GM18907 (cell line): ENCODE results near the gene SFMBT1.

Experiments used
- ATAC-seq: cut with Tn5 transposase; IDR thresholded peaks from one replicate; pipeline ENCODE4 v1.9.1; 2021; ENCODE audit warnings: mild to moderate bottlenecking, moderate library complexity; ENCODE audit not compliant: unreplicated experiment

The SFMBT1 gene

DNA sequence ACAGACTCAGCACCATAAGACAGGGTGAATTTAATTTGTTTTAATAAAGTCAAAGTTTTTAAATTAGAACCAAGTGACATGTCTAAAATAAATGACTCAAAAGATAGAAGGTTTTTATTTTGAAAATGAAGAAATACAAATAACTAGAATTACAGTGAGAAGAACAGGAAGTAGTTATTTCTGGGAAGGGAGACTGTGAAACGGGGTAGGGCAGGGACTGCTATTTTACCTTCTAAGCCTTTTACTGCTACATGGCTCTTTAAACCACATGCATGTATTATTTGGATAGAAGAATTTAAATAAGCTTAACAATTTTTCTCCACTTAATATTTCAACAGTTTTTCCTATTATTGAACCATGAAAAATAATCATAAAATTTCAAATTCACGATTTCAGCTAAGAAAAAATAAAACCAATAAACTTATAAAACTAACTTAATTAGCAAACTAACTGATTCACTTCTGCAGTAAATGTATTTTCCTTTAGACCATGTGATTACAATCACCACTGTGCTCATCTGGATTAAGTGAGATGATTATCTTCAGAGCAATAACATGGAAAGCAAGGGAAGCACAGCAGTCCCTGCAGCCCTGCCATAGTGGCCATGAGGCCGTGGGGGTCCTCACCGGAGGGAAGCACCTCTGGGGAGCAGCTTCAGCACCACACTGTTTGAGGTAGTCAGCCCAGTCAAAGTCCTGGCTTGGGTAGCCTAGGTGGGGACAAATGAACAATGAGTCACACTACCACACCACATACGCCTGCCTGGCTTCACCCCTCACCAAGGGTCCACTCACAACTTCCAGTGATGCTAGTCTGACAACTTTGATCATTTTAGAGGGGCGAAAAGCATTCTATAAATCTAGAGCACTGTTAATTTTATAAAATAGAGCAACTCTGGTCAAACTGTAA is 120.2 kb downstream of the SFMBT1 start:
- ATAC-seq = no peak

- no peak for ATAC-seq
Measured at GRCh38 chr3:52923963-52924362, 121.9 kb downstream of the SFMBT1 start.

- ATAC-seq = no peak
Measured at GRCh38 chr3:52920841-52921240, 125.0 kb downstream of the SFMBT1 start.

DNA sequence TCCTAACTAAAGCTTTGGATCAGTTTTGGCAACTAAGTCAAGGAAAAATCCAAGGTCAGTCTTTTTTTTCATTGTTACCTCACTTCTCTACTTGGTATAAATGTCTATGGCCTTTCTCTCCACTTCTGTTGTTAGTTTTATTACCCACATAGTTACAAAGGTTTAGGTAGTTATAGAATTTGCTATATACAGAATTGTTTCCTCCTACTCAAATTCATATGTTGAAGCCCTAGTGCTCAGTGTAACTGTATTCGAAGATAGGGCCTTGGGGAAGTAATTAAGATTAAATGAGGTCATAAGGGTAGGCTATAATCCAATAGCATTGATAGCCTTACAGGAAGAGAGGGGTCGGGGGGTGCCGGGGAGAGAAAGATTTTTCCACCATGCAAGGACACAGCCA is 128.8 kb downstream of the SFMBT1 start:
- no peak for ATAC-seq

- ATAC-seq = no peak
Measured at GRCh38 chr3:52915294-52915693, 130.6 kb downstream of the SFMBT1 start.

DNA sequence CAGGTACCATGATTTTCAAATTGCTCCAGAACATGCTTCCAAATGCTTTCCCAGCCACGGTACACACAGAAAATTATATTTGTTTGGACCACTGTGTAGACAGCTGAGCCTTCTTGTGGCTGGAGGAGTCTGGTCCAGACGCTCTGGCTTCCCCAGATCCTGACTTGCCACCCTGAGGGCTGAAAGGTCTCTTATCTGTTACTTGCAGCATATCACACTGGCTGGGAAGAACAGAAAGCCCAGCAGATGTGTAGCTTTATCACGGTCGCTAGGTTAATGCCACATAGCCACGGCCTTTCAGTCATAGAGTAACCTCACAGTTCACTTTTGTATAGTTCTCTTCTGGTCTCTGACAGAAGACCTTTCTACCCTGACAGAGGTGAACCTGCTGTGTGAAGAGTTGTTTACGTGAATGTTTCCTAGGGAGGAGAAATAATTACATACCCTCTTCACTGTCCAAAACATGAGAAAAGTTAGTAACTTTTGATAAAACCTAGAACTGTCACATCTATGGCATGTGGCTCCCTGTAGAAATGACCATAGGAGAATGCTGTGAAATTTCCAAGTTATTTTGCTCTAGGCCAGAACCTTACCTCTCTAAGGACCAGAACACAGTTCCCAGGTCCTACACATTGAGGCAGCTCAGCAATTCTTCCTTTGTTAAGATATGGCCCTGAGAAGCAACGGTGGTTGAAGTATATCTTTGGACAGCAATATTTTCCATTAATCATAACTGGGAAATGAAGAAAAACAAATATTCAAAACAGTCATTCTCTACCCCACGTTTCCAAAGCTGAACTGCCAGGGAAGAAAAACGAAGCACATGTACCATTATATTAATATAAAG is 132.8 kb downstream of the SFMBT1 start:
- ATAC-seq = no peak

- ATAC-seq = no peak
Measured at GRCh38 chr3:52910823-52911222, 135.1 kb downstream of the SFMBT1 start.

- no peak for ATAC-seq
Measured at GRCh38 chr3:52907497-52907896, 138.4 kb downstream of the SFMBT1 start.

- ATAC-seq = no peak
Measured at GRCh38 chr3:52904552-52904951, 141.3 kb downstream of the SFMBT1 start.

DNA sequence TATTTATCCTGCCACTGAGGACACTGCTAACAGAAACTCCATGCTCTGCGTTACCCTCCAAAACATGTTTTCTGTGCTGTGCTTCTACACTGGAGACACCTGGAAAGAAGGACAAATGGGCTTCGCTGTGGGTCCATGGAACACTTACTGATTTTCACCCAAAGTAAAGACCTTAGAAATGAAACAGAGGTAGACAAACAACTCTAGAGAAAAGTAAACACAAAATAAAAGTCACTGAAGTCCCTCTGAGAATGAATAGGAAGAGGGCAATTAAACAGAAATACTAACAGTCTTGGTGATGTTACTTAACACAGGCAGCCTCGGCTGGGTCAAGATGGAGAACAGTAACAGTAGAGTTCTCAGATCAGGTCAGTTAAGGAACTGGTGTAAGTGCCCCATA is 141.9 kb downstream of the SFMBT1 start:
- ATAC-seq = no peak

- peak; percentile 87 for ATAC-seq
Measured at GRCh38 chr3:52897130-52898122, 148.4 kb downstream of the SFMBT1 start, which contains the start of gene STIMATE. Gene STIMATE (minus strand): TSS chr3:52897548. CDS start chr3:52897450, 98 bp downstream.

DNA sequence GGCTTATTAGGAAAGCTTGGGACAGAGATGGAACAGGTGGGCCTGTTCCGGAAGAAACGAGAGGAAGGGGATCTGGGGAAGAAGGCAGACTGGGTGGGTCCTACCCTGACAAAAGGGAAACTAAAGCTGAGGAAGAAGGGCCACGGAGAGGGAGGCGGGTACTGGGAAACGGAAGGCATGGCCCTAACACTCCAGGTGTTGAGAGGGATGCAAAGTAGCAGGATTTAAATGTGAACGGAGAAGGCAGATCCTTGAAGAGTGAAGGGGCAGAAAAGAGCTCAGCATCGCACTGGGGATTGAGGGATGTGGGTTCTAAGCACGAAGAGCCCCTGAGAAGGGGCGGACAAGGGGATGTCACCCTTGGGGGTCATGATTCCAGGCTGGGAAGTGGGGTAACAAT is 149.3 kb downstream of the SFMBT1 start:
- ATAC-seq = no peak

DNA sequence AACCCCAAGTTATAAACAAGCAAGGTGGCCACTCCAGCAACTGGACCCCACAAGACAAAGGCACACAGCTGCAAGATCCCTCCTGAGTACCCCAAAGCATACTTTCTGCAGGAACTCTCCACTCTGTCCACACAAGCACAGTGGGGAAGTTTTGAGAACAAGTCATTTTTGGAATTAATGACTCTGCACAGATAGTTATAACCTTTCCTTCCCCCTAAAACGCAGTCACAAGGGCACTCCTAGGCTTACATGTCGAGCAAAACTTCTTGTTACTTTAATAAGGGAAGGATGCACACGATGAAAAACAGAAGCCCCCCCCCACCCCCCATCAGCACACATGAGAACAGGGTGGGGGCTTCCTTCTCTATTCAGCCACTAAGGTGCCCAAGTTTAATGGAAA is 149.7 kb downstream of the SFMBT1 start:
- ATAC-seq = no peak

DNA sequence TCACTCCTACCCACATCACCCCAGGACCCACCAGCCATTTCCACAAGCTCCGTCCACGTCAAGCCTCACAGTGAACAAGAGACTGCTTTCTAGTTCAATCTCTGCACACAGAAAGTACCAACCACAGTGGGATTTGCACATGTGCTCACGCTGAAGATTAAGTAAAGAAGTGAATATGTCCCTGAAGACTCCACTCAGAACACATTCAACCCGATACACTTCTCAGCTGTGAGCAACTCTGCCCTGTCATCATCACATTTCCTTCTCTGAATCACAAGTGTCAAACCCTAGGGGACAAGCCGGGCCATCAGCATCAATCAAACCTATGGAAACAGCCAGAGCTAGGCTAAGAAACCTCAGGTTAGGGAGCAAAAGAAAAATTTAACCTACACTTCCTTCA is 150.5 kb downstream of the SFMBT1 start:
- no peak for ATAC-seq

DNA sequence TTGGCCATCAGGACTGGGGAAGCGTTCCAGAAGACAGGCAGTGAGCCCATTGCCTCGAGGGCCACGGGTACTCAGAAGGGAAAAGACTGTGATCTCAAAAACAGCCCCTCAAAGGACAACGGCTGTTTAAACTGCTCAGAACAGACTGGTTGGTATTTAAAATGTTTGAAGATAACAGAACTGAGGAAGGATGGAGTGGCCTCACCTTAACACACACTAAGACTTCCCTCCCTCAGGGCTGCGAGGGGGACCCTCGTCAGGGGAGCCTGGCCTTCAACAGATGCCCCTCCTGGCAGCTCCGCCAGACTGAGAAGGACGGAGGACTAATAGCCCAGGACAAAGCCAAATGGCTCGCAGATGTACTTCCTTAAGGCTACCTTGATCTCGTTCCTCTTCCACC is 151.1 kb downstream of the SFMBT1 start:
- ATAC-seq = no peak

- ATAC-seq = no peak
Measured at GRCh38 chr3:52893723-52894122, 152.2 kb downstream of the SFMBT1 start.

- ATAC-seq = no peak
Measured at GRCh38 chr3:52892625-52893311, 153.1 kb downstream of the SFMBT1 start.

- ATAC-seq = no peak
Measured at GRCh38 chr3:52892290-52892624, 153.6 kb downstream of the SFMBT1 start.

DNA sequence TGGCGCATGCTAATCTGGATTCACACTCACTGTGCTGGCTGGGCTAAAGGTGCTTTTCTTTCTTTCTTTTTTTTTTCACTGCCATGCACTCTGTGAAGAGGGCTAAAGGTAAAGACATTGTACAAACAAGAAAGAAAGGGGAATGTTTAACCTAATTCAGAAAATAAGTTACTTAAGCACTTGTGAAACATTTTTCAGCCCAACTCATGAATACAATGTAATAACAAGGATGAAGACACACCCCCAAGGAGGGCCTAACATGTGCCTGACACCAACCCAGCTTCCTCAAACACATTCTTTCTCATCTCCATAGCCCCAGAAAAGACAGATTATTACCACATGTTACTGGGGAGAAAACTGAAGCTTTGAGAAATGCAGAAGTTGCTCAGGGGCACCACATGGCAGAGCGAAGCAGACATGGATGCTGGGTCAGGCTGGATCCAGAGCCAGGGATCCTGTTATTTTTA is 154.2 kb downstream of the SFMBT1 start:
- no peak for ATAC-seq

GRCh38 chr3:52891164-52891563 is 154.7 kb downstream of the SFMBT1 start:
- ATAC-seq = no peak
